Activated T-helper 1 cell treated with Interleukin-2 at 50 U/mL for 16 hours (primary cell): Measurements from ENCODE around the gene NIPBL.
"Not testable (repeated sequence)": the region's sequence is repeated elsewhere in the genome, so short reads cannot be mapped to it uniquely, and the experiment has no call there.

Experiments
- DNase-seq: peaks from one replicate; pipeline ENCODE4 v3.0.0-alpha.2; 2020; ENCODE audit warnings: low read depth

The NIPBL gene

GRCh38 chr5:36908544-36909260 is 32.1 kb downstream of the NIPBL start:
- DNase-seq, result no peak

GRCh38 chr5:36915653-36916052 is 39.1 kb downstream of the NIPBL start:
- DNase-seq, result no peak

- not testable (repeated sequence) for DNase-seq
These were observed 40.0 kb downstream of the NIPBL start for GRCh38 chr5:36916614-36917013.

- not testable (repeated sequence) for DNase-seq
These were observed 40.8 kb downstream of the NIPBL start for GRCh38 chr5:36917358-36917757.

- no peak for DNase-seq
These were observed 42.7 kb downstream of the NIPBL start for GRCh38 chr5:36919238-36919637.

GRCh38 chr5:36919650-36920049 is 43.1 kb downstream of the NIPBL start:
- DNase-seq, result no peak

GRCh38 chr5:36928947-36929346 is 52.4 kb downstream of the NIPBL start:
- DNase-seq, result no peak

GRCh38 chr5:36929438-36929837 is 52.9 kb downstream of the NIPBL start:
- no peak for DNase-seq

GRCh38 chr5:36932056-36932455 is 55.5 kb downstream of the NIPBL start:
- DNase-seq, result no peak

- DNase-seq, result no peak
These were observed 56.1 kb downstream of the NIPBL start for GRCh38 chr5:36932699-36933098.

- no peak for DNase-seq
These were observed 58.3 kb downstream of the NIPBL start for GRCh38 chr5:36934740-36935356.

GRCh38 chr5:36935805-36936204 is 59.2 kb downstream of the NIPBL start:
- no peak for DNase-seq

GRCh38 chr5:36936309-36936708 is 59.7 kb downstream of the NIPBL start:
- DNase-seq, result no peak

GRCh38 chr5:36938129-36938528 is 61.6 kb downstream of the NIPBL start:
- no peak for DNase-seq

- no peak for DNase-seq
These were observed 63.6 kb downstream of the NIPBL start for GRCh38 chr5:36939969-36940858.

GRCh38 chr5:36943584-36943983 is 67.0 kb downstream of the NIPBL start:
- no peak for DNase-seq

- DNase-seq, result no peak
These were observed 67.5 kb downstream of the NIPBL start for GRCh38 chr5:36944024-36944423.

- no peak for DNase-seq
These were observed 68.1 kb downstream of the NIPBL start for GRCh38 chr5:36944607-36945225.

GRCh38 chr5:36945687-36946086 is 69.1 kb downstream of the NIPBL start:
- DNase-seq, result no peak

- DNase-seq, result no peak
These were observed 69.5 kb downstream of the NIPBL start for GRCh38 chr5:36946101-36946500.

- no peak for DNase-seq
These were observed 71.5 kb downstream of the NIPBL start for GRCh38 chr5:36948041-36948440.

GRCh38 chr5:36948650-36949049 is 72.1 kb downstream of the NIPBL start:
- DNase-seq, result no peak
